Stomach smooth muscle (tissue), 2 donors: Measurements from ENCODE around the gene ADAM8.

Source experiments
- H3K27ac ChIP-seq: one replicate; pipeline ENCODE4 v1.7.0; 2013; ENCODE audit warnings: mild to moderate bottlenecking, low read length, inconsistent platforms
- H3K27me3 ChIP-seq, 2 donors: one replicate each; pipeline ENCODE4 v1.7.0; 2013; ENCODE audit warnings: low read length in 2 of 2; ENCODE audit not compliant: insufficient read depth in 2 of 2, control insufficient read depth in 1 of 2
- H3K36me3 ChIP-seq, 2 donors: one replicate each; pipeline ENCODE4 v1.7.0; 2013; ENCODE audit warnings: low read length in 2 of 2; ENCODE audit not compliant: control insufficient read depth in 2 of 2, insufficient read depth in 2 of 2
- H3K4me1 ChIP-seq: one replicate; pipeline ENCODE4 v1.7.0; 2013; ENCODE audit warnings: low read length; ENCODE audit not compliant: control insufficient read depth, insufficient read depth
- H3K4me3 ChIP-seq, 2 donors: one replicate each; pipeline ENCODE4 v1.7.0; 2013; ENCODE audit warnings: low read length in 2 of 2
- H3K9ac ChIP-seq, 2 donors: one replicate each; pipeline ENCODE4 v1.7.0; 2013; ENCODE audit warnings: low read length in 2 of 2, mild to moderate bottlenecking in 1 of 2
- H3K9me3 ChIP-seq, 2 donors: one replicate each; pipeline ENCODE4 v1.7.0; 2013; ENCODE audit warnings: low read length in 2 of 2; ENCODE audit not compliant: control insufficient read depth in 2 of 2
- donor health status: healthy.
- donor health status: Pancreatic carcinoma.

The ADAM8 gene

GRCh38 chr10:133218891-133219290 is 57.8 kb downstream of the ADAM8 start:
- no peak overlapping the region for H3K9ac ChIP-seq
- no peak overlapping the region for H3K27ac ChIP-seq
- peaks cover 0 to 12% of the 10 kb centered on the region in 2 donors for H3K27me3 ChIP-seq
- no peaks in the 10 kb centered on the region for H3K9me3 ChIP-seq
- no peaks in the 10 kb centered on the region for H3K4me1 ChIP-seq
- H3K36me3 ChIP-seq, result no peaks in the 10 kb centered on the region
- no peak overlapping the region for H3K4me3 ChIP-seq

GRCh38 chr10:133217800-133218589 is 58.7 kb downstream of the ADAM8 start:
- Histone ChIP-seq H3K4me3 (no peak overlapping the region), H3K27ac (no peak overlapping the region), H3K9me3 (no peaks in the 10 kb centered on the region), H3K4me1 (no peaks in the 10 kb centered on the region), H3K27me3 (peaks cover 0 to 12% of the 10 kb centered on the region in 2 donors), H3K9ac (no peak overlapping the region), H3K36me3 (no peaks in the 10 kb centered on the region)

GRCh38 chr10:133216776-133217175 is 59.9 kb downstream of the ADAM8 start:
- no peak overlapping the region for H3K9ac ChIP-seq
- H3K36me3 ChIP-seq, result no peaks in the 10 kb centered on the region
- H3K9me3 ChIP-seq, result no peaks in the 10 kb centered on the region
- H3K27me3 ChIP-seq, result peaks cover 0 to 12% of the 10 kb centered on the region in 2 donors
- H3K4me3 ChIP-seq, result no peak overlapping the region
- no peaks in the 10 kb centered on the region for H3K4me1 ChIP-seq
- no peak overlapping the region for H3K27ac ChIP-seq

GRCh38 chr10:133215586-133215985 is 61.1 kb downstream of the ADAM8 start:
- no peak overlapping the region for H3K27ac ChIP-seq
- no peak overlapping the region for H3K9ac ChIP-seq
- H3K9me3 ChIP-seq, result no peaks in the 10 kb centered on the region
- no peaks in the 10 kb centered on the region for H3K4me1 ChIP-seq
- no peak overlapping the region for H3K4me3 ChIP-seq
- H3K27me3 ChIP-seq, result peaks cover 0 to 10% of the 10 kb centered on the region in 2 donors
- H3K36me3 ChIP-seq, result no peaks in the 10 kb centered on the region

- Histone ChIP-seq H3K9me3 (no peaks in the 10 kb centered on the region), H3K27ac (no peak overlapping the region), H3K9ac (no peak overlapping the region), H3K27me3 (peaks cover 0 to 10% of the 10 kb centered on the region in 2 donors), H3K36me3 (no peaks in the 10 kb centered on the region), H3K4me1 (no peaks in the 10 kb centered on the region), H3K4me3 (no peak overlapping the region)
Observed at GRCh38 chr10:133214468-133215410, 61.9 kb downstream of the ADAM8 start.

- Histone ChIP-seq H3K4me3 (no peak overlapping the region), H3K9me3 (no peaks in the 10 kb centered on the region), H3K27me3 (peaks cover 0 to 3% of the 10 kb centered on the region in 2 donors), H3K9ac (no peak overlapping the region), H3K36me3 (no peaks in the 10 kb centered on the region), H3K4me1 (no peaks in the 10 kb centered on the region), H3K27ac (no peak overlapping the region)
Observed at GRCh38 chr10:133213641-133214467, 62.8 kb downstream of the ADAM8 start.

GRCh38 chr10:133212853-133213494 is 63.7 kb downstream of the ADAM8 start:
- Histone ChIP-seq H3K4me3 (no peak overlapping the region), H3K27me3 (no peaks in the 10 kb centered on the region), H3K9me3 (no peaks in the 10 kb centered on the region), H3K4me1 (no peaks in the 10 kb centered on the region), H3K36me3 (no peaks in the 10 kb centered on the region), H3K9ac (no peak overlapping the region), H3K27ac (no peak overlapping the region)
